MCF 10A (cell line): ENCODE results near the gene C3orf52. TPM values are rescaled to one million over a fixed set of nuclear protein-coding genes. Genes with fewer than 3 reads are reported as not detected.
A peak's percentile ranks its signal among the peaks of the same experiment; 100 is the strongest.
"Not testable (repeated sequence)": the region's sequence is repeated elsewhere in the genome, so short reads cannot be mapped to it uniquely, and the experiment has no call there.

Source experiments
- BruUV-seq: library from RNA; stranded (reverse); fragments of 400-500 nt; replicated peaks from 2 replicates; lab custom pipeline; 2021; lab: Mats Ljungman, UMichigan
- CTCF ChIA-PET: fragments of 300-600 bp; sonication (Branson Sonifier 250); formaldehyde crosslinking; extraction: SDS; loops from one replicate; lab custom pipeline; 2021; ENCODE audit warnings: antibody characterized with exemption, inconsistent platforms; lab: Yijun Ruan, JAX
- POLR2A ChIA-PET: fragments of 300-600, 350-650 bp; sonication (Branson Sonifier 250); formaldehyde crosslinking; extraction: SDS; loops from one replicate; lab custom pipeline; 2020; ENCODE audit warnings: antibody characterized with exemption, inconsistent platforms; lab: Yijun Ruan, JAX
- DNase-seq: peaks from one replicate; pipeline ENCODE4 v3.0.0-alpha.2; 2018; ENCODE audit not compliant: unreplicated experiment
- H3K27ac Mint-ChIP-seq: one replicate; pipeline ENCODE4 v1.8.0; 2022; ENCODE audit warnings: mild to moderate bottlenecking, low read depth, mixed read lengths; ENCODE audit not compliant: unreplicated experiment
- H3K27me3 Mint-ChIP-seq: one replicate; pipeline ENCODE4 v1.8.0; 2022; ENCODE audit warnings: mixed read lengths; ENCODE audit not compliant: insufficient read depth, unreplicated experiment
- H3K36me3 Mint-ChIP-seq: one replicate; pipeline ENCODE4 v1.8.0; 2022; ENCODE audit warnings: mild to moderate bottlenecking, moderate library complexity, mixed read lengths; ENCODE audit not compliant: insufficient read depth, unreplicated experiment
- H3K4me1 Mint-ChIP-seq: one replicate; pipeline ENCODE4 v1.8.0; 2022; ENCODE audit warnings: mixed read lengths; ENCODE audit not compliant: insufficient read depth, unreplicated experiment
- H3K4me3 Mint-ChIP-seq: one replicate; pipeline ENCODE4 v1.8.0; 2022; ENCODE audit warnings: mild to moderate bottlenecking, moderate library complexity, mixed read lengths; ENCODE audit not compliant: unreplicated experiment
- H3K9me3 Mint-ChIP-seq: one replicate; pipeline ENCODE4 v1.8.0; 2022; ENCODE audit warnings: mixed read lengths; ENCODE audit not compliant: unreplicated experiment
- intact Hi-C: fragments of 100-400 bp; cut with micrococcal nuclease; formaldehyde crosslinking; loops from 2 replicates; pipeline ENCODE4 v1.14.1; 2022
- total RNA-seq: library from RNA; stranded (reverse); gene quantifications from 2 replicates; pipeline ENCODE4 v1.2.3, GENCODE V29; 2022
- TF ChIP-seq, protein P1 (sequence below): fragments of 200-600 bp; IDR thresholded peaks from one replicate; pipeline ENCODE4 v1.8.0; 2022; ENCODE audit warnings: antibody characterized with exemption, mild to moderate bottlenecking; ENCODE audit not compliant: unreplicated experiment

The C3orf52 gene
- total RNA-seq, 1 experiment from 2014 or later: 10.4 TPM

DNA sequence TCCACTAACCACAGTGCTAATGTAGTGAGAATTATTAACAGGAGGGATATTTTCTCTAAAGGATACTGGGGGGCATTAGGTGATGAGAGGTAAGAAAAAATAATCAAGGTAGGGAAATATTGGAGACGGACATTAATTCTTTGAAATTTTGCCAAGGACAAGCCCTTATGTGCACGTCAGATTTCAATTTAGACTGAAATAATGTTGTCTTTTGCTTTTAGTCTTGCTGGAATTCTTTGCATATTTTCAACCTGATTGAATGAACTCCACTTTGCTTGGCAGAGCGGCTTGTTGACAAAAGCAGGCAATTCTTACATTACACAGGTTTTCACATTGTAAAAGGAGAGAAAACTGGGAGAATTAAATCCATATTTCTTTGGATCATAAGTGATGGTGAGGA is 25.0 kb upstream of the C3orf52 start:
- no peak overlapping the region for H3K4me3 Mint-ChIP-seq
- BruUV-seq: no TSS peak
- intact Hi-C loops: no loop called here
- peak overlapping the region; percentile 54 for H3K27ac Mint-ChIP-seq
- TF ChIP-seq, protein P1, sequence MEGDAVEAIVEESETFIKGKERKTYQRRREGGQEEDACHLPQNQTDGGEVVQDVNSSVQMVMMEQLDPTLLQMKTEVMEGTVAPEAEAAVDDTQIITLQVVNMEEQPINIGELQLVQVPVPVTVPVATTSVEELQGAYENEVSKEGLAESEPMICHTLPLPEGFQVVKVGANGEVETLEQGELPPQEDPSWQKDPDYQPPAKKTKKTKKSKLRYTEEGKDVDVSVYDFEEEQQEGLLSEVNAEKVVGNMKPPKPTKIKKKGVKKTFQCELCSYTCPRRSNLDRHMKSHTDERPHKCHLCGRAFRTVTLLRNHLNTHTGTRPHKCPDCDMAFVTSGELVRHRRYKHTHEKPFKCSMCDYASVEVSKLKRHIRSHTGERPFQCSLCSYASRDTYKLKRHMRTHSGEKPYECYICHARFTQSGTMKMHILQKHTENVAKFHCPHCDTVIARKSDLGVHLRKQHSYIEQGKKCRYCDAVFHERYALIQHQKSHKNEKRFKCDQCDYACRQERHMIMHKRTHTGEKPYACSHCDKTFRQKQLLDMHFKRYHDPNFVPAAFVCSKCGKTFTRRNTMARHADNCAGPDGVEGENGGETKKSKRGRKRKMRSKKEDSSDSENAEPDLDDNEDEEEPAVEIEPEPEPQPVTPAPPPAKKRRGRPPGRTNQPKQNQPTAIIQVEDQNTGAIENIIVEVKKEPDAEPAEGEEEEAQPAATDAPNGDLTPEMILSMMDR: no peak
- ChIA-PET CTCF (no interaction called here), POLR2A (no interaction called here)
- DNase-seq: no peak
- H3K27me3 Mint-ChIP-seq: no peaks in the 10 kb centered on the region
- no peaks in the 10 kb centered on the region for H3K9me3 Mint-ChIP-seq
- H3K36me3 Mint-ChIP-seq: no peaks in the 10 kb centered on the region
- H3K4me1 Mint-ChIP-seq: peaks cover 11% of the 10 kb centered on the region

DNA sequence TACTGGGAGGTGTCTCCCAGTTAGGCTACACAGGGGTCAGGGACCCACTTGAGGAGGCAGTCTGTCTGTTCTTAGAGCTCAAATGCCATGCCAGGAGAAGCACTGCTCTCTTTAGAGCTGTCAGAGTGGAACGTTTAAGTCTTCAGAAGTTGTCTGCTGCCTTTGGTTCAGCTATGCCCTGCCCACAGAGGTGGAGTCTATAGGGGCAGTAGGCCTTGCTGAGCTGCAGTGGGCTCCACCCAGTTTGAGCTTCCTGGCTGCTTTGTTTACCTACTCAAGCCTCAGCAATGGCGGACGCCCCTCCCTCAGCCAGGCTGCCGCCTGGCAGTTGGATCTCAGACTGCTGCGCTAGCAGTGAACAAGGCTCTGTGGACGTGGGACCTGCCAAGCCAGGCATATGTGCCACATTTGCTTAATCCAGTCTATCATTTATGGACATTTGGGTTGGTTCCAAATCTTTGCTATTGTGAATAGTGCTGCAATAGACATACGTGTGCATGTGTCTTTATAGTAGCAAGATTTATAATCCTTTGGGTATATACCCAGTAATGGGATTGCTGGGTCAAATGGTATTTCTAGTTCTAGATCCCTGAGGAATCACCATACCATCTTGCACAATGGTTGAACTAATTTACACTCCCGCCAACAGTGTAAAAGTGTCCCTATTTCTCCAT is 13.7 kb upstream of the C3orf52 start:
- DNase-seq, BruUV-seq, H3K36me3 Mint-ChIP-seq, H3K4me3 Mint-ChIP-seq, intact Hi-C loops, H3K9me3 Mint-ChIP-seq, H3K27me3 Mint-ChIP-seq: not testable (repeated sequence)
- CTCF ChIA-PET: interaction anchor here (0.6 to 1.4 kb wide), 6 partner anchors 26 to 907 kb away, joined by 3 to 6 read pairs (median 3); no protein-coding TSS in a partner anchor
- Mint-ChIP-seq H3K4me1 (peaks cover 25% of the 10 kb centered on the region), H3K27ac (peak overlapping the region; percentile 9)
- POLR2A ChIA-PET: interaction anchor here (0.9 to 1.9 kb wide), 3 partner anchors 10 to 94 kb away, joined by 3 to 4 read pairs (median 3); partner anchors contain the start of genes ABHD10 and C3orf52

DNA sequence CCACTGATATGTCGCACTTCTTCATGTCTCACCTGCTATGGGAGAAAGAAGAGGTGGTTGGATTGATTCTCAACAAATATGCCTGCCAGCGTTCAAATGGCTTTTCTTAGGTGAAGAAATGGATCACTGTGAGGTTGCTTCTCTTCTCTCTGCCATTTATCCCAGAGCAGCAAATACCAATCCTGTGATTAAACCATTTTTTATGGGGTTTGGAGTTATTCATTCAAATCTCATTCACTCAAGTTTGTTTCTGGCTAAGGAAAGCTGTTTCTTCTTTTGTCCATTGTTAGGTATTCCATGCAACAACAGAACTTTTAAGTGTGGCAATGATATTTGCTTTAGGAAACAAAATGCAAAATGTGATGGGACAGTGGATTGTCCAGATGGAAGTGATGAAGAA is 12.2 kb upstream of the C3orf52 start:
- no peaks in the 10 kb centered on the region for H3K9me3 Mint-ChIP-seq
- TF ChIP-seq, protein P1: no peak
- no TSS peak for BruUV-seq
- CTCF ChIA-PET: no interaction called here
- POLR2A ChIA-PET: interaction anchor here (0.6 to 1.6 kb wide), 5 partner anchors 8 to 398 kb away, joined by 3 to 11 read pairs (median 3); no protein-coding TSS in a partner anchor
- peak overlapping the region; percentile 97 for H3K27ac Mint-ChIP-seq
- no peaks in the 10 kb centered on the region for H3K27me3 Mint-ChIP-seq
- peak overlapping the region; percentile 68 for H3K4me3 Mint-ChIP-seq
- H3K4me1 Mint-ChIP-seq: peaks cover 25% of the 10 kb centered on the region
- intact Hi-C loops: no loop called here
- no peak for DNase-seq
- peaks cover 6% of the 10 kb centered on the region for H3K36me3 Mint-ChIP-seq

DNA sequence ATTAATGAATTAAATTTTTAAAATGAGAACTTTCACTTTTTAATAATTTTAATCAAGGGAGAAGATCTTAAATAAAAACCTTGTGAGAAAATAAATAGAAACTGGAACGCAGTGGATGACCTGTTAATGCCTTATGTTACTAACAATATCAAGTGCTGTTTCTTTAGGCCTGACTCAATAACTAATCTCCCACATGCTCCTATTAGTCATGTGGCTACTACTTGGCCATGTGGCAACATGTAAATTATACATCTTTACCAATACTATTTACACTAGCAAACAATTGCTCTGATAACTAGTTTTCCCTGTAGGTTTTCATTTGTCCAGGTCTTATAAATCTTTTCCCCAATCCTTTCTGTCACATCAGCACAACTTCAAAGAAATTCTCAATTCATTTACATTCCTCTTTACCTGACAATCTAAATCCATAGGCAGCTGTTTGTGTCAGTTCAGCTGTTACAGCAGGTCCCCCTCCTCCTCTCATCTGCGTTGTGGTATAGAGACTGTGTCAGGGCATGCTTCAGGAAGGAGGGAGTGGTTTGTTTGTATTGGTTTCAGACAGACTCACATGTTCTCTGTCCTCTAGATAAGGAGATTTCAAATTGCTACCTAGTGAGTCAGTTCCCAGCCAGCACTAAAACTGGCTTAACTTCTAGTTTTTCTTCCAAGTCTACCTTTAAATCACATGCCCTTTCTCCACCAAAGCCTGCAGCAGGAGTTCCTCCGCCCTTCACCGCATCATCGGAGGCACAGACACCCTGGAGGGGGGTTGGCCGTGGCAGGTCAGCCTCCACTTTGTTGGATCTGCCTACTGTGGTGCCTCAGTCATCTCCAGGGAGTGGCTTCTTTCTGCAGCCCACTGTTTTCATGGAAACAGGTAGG is 11.3 kb upstream of the C3orf52 start:
- Mint-ChIP-seq H3K27ac (peak overlapping the region; percentile 97), H3K36me3 (peaks cover 6% of the 10 kb centered on the region), H3K4me3 (peak overlapping the region; percentile 68), H3K9me3 (no peaks in the 10 kb centered on the region), H3K4me1 (peaks cover 25% of the 10 kb centered on the region), H3K27me3 (no peaks in the 10 kb centered on the region)
- intact Hi-C loops: loop anchor here (1.0 kb wide), 2 partner anchors 11 to 36 kb away; partner anchors contain the start of gene C3orf52
- CTCF ChIA-PET: no interaction called here
- TF ChIP-seq, protein P1: no peak
- BruUV-seq: TSS peak; percentile 87
- POLR2A ChIA-PET: interaction anchor here (0.6 to 1.6 kb wide), 5 partner anchors 12 to 414 kb away, joined by 3 to 11 read pairs (median 3); no protein-coding TSS in a partner anchor
- peak; percentile 94 for DNase-seq
